Mesenchymal stem cell (in vitro differentiated cells and primary cell): ENCODE measurements around the gene HOXC9.

Source experiments
- DNase-seq: peaks from one replicate; pipeline ENCODE4 v3.0.0-alpha.2; 2013
- H2AFZ ChIP-seq: one replicate; pipeline ENCODE4 v1.6.1; 2013; ENCODE audit warnings: low read depth, mild to moderate bottlenecking, control low read depth, inconsistent platforms, low read length, moderate library complexity
- H2AK5ac ChIP-seq: 2 replicates; pipeline ENCODE4 v1.6.1; 2013; ENCODE audit warnings: low read length, moderate library complexity, mild to moderate bottlenecking, inconsistent platforms; ENCODE audit not compliant: severe bottlenecking
- H2BK120ac ChIP-seq: one replicate; pipeline ENCODE4 v1.6.1; 2013; ENCODE audit warnings: low read depth, mild to moderate bottlenecking, inconsistent platforms, low read length, moderate library complexity
- H2BK12ac ChIP-seq, 2 experiments: one replicate each; pipeline ENCODE4 v1.6.1; 2013; ENCODE audit warnings: inconsistent platforms in 2 of 2, low read length in 2 of 2, mild to moderate bottlenecking in 2 of 2, moderate library complexity in 2 of 2, control low read depth in 1 of 2
- H2BK15ac ChIP-seq: one replicate; pipeline ENCODE4 v1.6.1; 2013; ENCODE audit warnings: mild to moderate bottlenecking, low read depth, inconsistent platforms; ENCODE audit not compliant: poor library complexity, severe bottlenecking
- H2BK5ac ChIP-seq: 2 replicates; pipeline ENCODE4 v1.6.1; 2013; ENCODE audit warnings: low read depth, mild to moderate bottlenecking, low read length, control low read depth, inconsistent platforms; ENCODE audit not compliant: poor library complexity, severe bottlenecking
- H3K14ac ChIP-seq, 2 experiments: one replicate each; pipeline ENCODE4 v1.6.1; 2013; ENCODE audit warnings: inconsistent platforms in 2 of 2, low read length in 2 of 2, control low read depth in 1 of 2, mild to moderate bottlenecking in 1 of 2, moderate library complexity in 1 of 2
- H3K18ac ChIP-seq, 2 experiments: one replicate each; pipeline ENCODE4 v1.6.1; 2013; ENCODE audit warnings: inconsistent platforms in 2 of 2, low read length in 2 of 2, control low read depth in 1 of 2, low read depth in 1 of 2, mild to moderate bottlenecking in 1 of 2
- H3K23ac ChIP-seq, 2 experiments: one replicate each; pipeline ENCODE4 v1.6.1; 2013; ENCODE audit warnings: inconsistent platforms in 2 of 2, low read length in 2 of 2, mild to moderate bottlenecking in 2 of 2, moderate library complexity in 2 of 2, control low read depth in 1 of 2
- H3K27ac ChIP-seq: 2 replicates; pipeline ENCODE4 v1.5.1; 2013; ENCODE audit warnings: mild to moderate bottlenecking, moderate library complexity, low read length, control low read depth, inconsistent platforms; ENCODE audit not compliant: poor library complexity, severe bottlenecking
- H3K27me3 ChIP-seq, 2 experiments: 2 replicates each; pipeline versions ENCODE4 v1.6.1 to v1.7.0; 2013; ENCODE audit warnings: low read length in 2 of 2, mild to moderate bottlenecking in 2 of 2, moderate library complexity in 2 of 2, control low read depth in 1 of 2, inconsistent platforms in 1 of 2; ENCODE audit not compliant: control insufficient read depth in 1 of 2, insufficient read depth in 1 of 2
- H3K36me3 ChIP-seq, 2 experiments: 2 replicates each; pipeline versions ENCODE4 v1.6.1 to v1.7.0; 2013; ENCODE audit warnings: low read length in 2 of 2, control low read depth in 1 of 2, inconsistent platforms in 1 of 2, low read depth in 1 of 2, mild to moderate bottlenecking in 1 of 2; ENCODE audit not compliant: insufficient read depth in 2 of 2, control insufficient read depth in 1 of 2
- H3K4ac ChIP-seq, 2 experiments: one replicate each; pipeline ENCODE4 v1.6.1; 2013; ENCODE audit warnings: inconsistent platforms in 2 of 2, low read length in 2 of 2, mild to moderate bottlenecking in 2 of 2, moderate library complexity in 2 of 2, control low read depth in 1 of 2, low read depth in 1 of 2
- H3K4me1 ChIP-seq: 2 replicates; pipeline ENCODE4 v1.6.1; 2013; ENCODE audit warnings: low read depth, low read length, control low read depth; ENCODE audit not compliant: control insufficient read depth, insufficient read depth
- H3K4me2 ChIP-seq: 2 replicates; pipeline ENCODE4 v1.6.1; 2013; ENCODE audit warnings: low read length, mild to moderate bottlenecking, inconsistent platforms; ENCODE audit not compliant: poor library complexity, severe bottlenecking
- H3K4me3 ChIP-seq, 2 experiments: 2 replicates each; pipeline versions ENCODE4 v1.5.1 to v1.7.0; 2013; ENCODE audit warnings: low read length in 2 of 2, mild to moderate bottlenecking in 2 of 2, control low read depth in 1 of 2, low read depth in 1 of 2; ENCODE audit not compliant: insufficient read depth in 1 of 2
- H3K79me1 ChIP-seq: replicated peaks from 2 replicates; pipeline ENCODE4 v1.6.1; 2013; ENCODE audit warnings: mild to moderate bottlenecking, control low read depth, low read length, inconsistent platforms; ENCODE audit not compliant: poor library complexity, severe bottlenecking
- H3K9ac ChIP-seq: 2 replicates; pipeline ENCODE4 v1.7.0; 2013; ENCODE audit warnings: mild to moderate bottlenecking, low read length, moderate library complexity
- H3K9me3 ChIP-seq: 2 replicates; pipeline ENCODE4 v1.7.0; 2013; ENCODE audit warnings: mild to moderate bottlenecking, low read length; ENCODE audit not compliant: control insufficient read depth
- H4K8ac ChIP-seq: one replicate; pipeline ENCODE4 v1.6.1; 2013; ENCODE audit warnings: inconsistent platforms, mild to moderate bottlenecking, low read length, moderate library complexity
- H4K91ac ChIP-seq: one replicate; pipeline ENCODE4 v1.6.1; 2013; ENCODE audit warnings: mild to moderate bottlenecking, low read length, inconsistent platforms
- WGBS: methylation state at CpG from one replicate; pipeline ENCODE4 v1.1.7; 2013; ENCODE audit warnings: mixed read lengths; 5-methylcytosine and 5-hydroxymethylcytosine counted together

The HOXC9 gene

GRCh38 chr12:54033980-54034784 lies 34.2 kb downstream of the HOXC9 start:
- Histone ChIP-seq H3K4me2 (peak overlapping the region; percentile 84), H2AK5ac (no peak overlapping the region), H2BK120ac (no peak overlapping the region), H2BK5ac (no peak overlapping the region), H3K4me3 (peak overlapping the region; percentile 29 to 78), H3K23ac (no peak overlapping the region), H4K91ac (no peak overlapping the region), H3K36me3 (peaks cover 4 to 26% of the 10 kb centered on the region in 2 experiments), H3K4ac (no peak overlapping the region), H2BK12ac (no peak overlapping the region), H3K27me3 (peaks cover 0 to 4% of the 10 kb centered on the region in 2 experiments), H2AFZ (no peak overlapping the region), H3K79me1 (peaks cover 29% of the 10 kb centered on the region), H3K9me3 (no peaks in the 10 kb centered on the region), H3K4me1 (peaks cover 49% of the 10 kb centered on the region), H3K14ac (no peak overlapping the region), H3K27ac (no peak overlapping the region), H3K9ac (peak overlapping the region; percentile 96), H3K18ac (no peak overlapping the region), H2BK15ac (no peak overlapping the region), H4K8ac (peak overlapping the region; percentile 48)
- DNase-seq, result peak; percentile 45
- WGBS, result 36% methylated on average over 40 of the region's 57 CpGs

- peaks cover 2 to 26% of the 10 kb centered on the region in 2 experiments for H3K36me3 ChIP-seq
- H3K9me3 ChIP-seq, result no peaks in the 10 kb centered on the region
- no peak overlapping the region for H2BK15ac ChIP-seq
- H3K18ac ChIP-seq, result no peak overlapping the region
- H3K27ac ChIP-seq, result no peak overlapping the region
- H3K9ac ChIP-seq, result peak overlapping the region; percentile 96
- H2BK5ac ChIP-seq, result no peak overlapping the region
- DNase-seq, result no peak
- no peak overlapping the region for H3K4me2 ChIP-seq
- peaks cover 0 to 4% of the 10 kb centered on the region in 2 experiments for H3K27me3 ChIP-seq
- H3K4me1 ChIP-seq, result peaks cover 51% of the 10 kb centered on the region
- H3K23ac ChIP-seq, result no peak overlapping the region
- peak overlapping the region; percentile 48 for H4K8ac ChIP-seq
- H3K4me3 ChIP-seq, result peak overlapping the region in 1 of 2 experiments; percentile 78
- H2BK12ac ChIP-seq, result no peak overlapping the region
- H2AFZ ChIP-seq, result no peak overlapping the region
- peaks cover 31% of the 10 kb centered on the region for H3K79me1 ChIP-seq
- H4K91ac ChIP-seq, result no peak overlapping the region
- 75% methylated on average over 18 of the region's 22 CpGs for WGBS
- H3K14ac ChIP-seq, result no peak overlapping the region
- H2AK5ac ChIP-seq, result no peak overlapping the region
- H3K4ac ChIP-seq, result no peak overlapping the region
- H2BK120ac ChIP-seq, result no peak overlapping the region
These were observed 34.9 kb downstream of the HOXC9 start for GRCh38 chr12:54034785-54035310.

- peaks cover 50% of the 10 kb centered on the region for H3K4me1 ChIP-seq
- peaks cover 0 to 21% of the 10 kb centered on the region in 2 experiments for H3K36me3 ChIP-seq
These were observed 35.8 kb downstream of the HOXC9 start for GRCh38 chr12:54035568-54036264.

More at GRCh38 chr12:54035568-54036264, 35.8 kb downstream of the HOXC9 start:
- H4K8ac ChIP-seq, result no peak overlapping the region
- no peak for DNase-seq
- no peak overlapping the region for H3K23ac ChIP-seq
- H3K27me3 ChIP-seq, result peaks cover 0 to 4% of the 10 kb centered on the region in 2 experiments
- no peak overlapping the region for H2BK120ac ChIP-seq
- no peak overlapping the region for H3K18ac ChIP-seq
- H2AFZ ChIP-seq, result no peak overlapping the region
- H2AK5ac ChIP-seq, result peak overlapping the region; percentile 35
- peaks cover 36% of the 10 kb centered on the region for H3K79me1 ChIP-seq
- no peak overlapping the region for H2BK15ac ChIP-seq
- 65% methylated on average over 6 of the region's 6 CpGs for WGBS
- H3K14ac ChIP-seq, result no peak overlapping the region
- H4K91ac ChIP-seq, result no peak overlapping the region
- H3K27ac ChIP-seq, result peak overlapping the region; percentile 4
- H3K4me3 ChIP-seq, result no peak overlapping the region
- H2BK5ac ChIP-seq, result no peak overlapping the region
- H3K9me3 ChIP-seq, result no peaks in the 10 kb centered on the region
- H3K4ac ChIP-seq, result no peak overlapping the region
- H2BK12ac ChIP-seq, result no peak overlapping the region
- H3K9ac ChIP-seq, result peak overlapping the region; percentile 96
- H3K4me2 ChIP-seq, result no peak overlapping the region
